ENCODE measurements around the gene SHROOM3. TPM values are rescaled to one million over a fixed set of nuclear protein-coding genes. Genes with fewer than 3 reads are reported as not detected.

Gene SHROOM3
- polyA plus RNA-seq, 1 donor from 2014 or later: 2.7 TPM

- H3K9me3 ChIP-seq (ENCODE audit: low read length): no peaks in the 10 kb centered on the region
- H3K9ac ChIP-seq (ENCODE audit: low read length): no peak overlapping the region
- H3F3A ChIP-seq (ENCODE audit: insufficient read depth, low read length, poor library complexity, severe bottlenecking): no peaks in the 10 kb centered on the region
- no peak for TF ChIP-seq POLR2AphosphoS5 (IDR thresholded peaks at IDR 0.05)
- no peak for TF ChIP-seq TAF1 (IDR thresholded peaks at IDR 0.05; ENCODE audit: low read depth)
- TF ChIP-seq SMC3 (conservative IDR thresholded peaks at IDR 0.05; ENCODE audit: poor library complexity): no peak
- no peak for TF ChIP-seq MXI1 (conservative IDR thresholded peaks at IDR 0.05; ENCODE audit: poor library complexity, severe bottlenecking)
- no peak for TF ChIP-seq CTCF (IDR thresholded peaks at IDR 0.05; ENCODE audit: poor library complexity, severe bottlenecking)
- H3K79me2 ChIP-seq (replicated peaks; ENCODE audit: insufficient read depth, low read length): peaks cover 23% of the 10 kb centered on the region
- no peaks in the 10 kb centered on the region for H3K9me2 ChIP-seq (ENCODE audit: insufficient read depth, low read length)
- no peaks in the 10 kb centered on the region for H4K20me1 ChIP-seq (ENCODE audit: insufficient read depth)
- no peak overlapping the region for H3K27ac ChIP-seq (ENCODE audit: low read length)
- no peak overlapping the region for H3K4me2 ChIP-seq (ENCODE audit: low read length)
- no peaks in the 10 kb centered on the region for H3K27me3 ChIP-seq (ENCODE audit: insufficient read depth, low read depth, low read length)
- no peaks in the 10 kb centered on the region for H3K36me3 ChIP-seq (ENCODE audit: insufficient read depth, low read length)
- no peak overlapping the region for H3K4me3 ChIP-seq (ENCODE audit: low read length)
- no peak overlapping the region for H2AFZ ChIP-seq (ENCODE audit: low read depth, low read length)
Measured at GRCh38 chr4:76716020-76716419, 281.0 kb downstream of the SHROOM3 start.

GRCh38 chr4:76716658-76717057, 281.6 kb downstream of the SHROOM3 start:
- H3K4me3 ChIP-seq (ENCODE audit: low read length): no peak overlapping the region
- H4K20me1 ChIP-seq (ENCODE audit: insufficient read depth): no peaks in the 10 kb centered on the region
- H3K27ac ChIP-seq (ENCODE audit: low read length): no peak overlapping the region
- no peaks in the 10 kb centered on the region for H3F3A ChIP-seq (ENCODE audit: insufficient read depth, low read length, poor library complexity, severe bottlenecking)
- H3K36me3 ChIP-seq (ENCODE audit: insufficient read depth, low read length): no peaks in the 10 kb centered on the region
- no peak overlapping the region for H3K4me2 ChIP-seq (ENCODE audit: low read length)
- H3K9ac ChIP-seq (ENCODE audit: low read length): no peak overlapping the region
- H3K9me2 ChIP-seq (ENCODE audit: insufficient read depth, low read length): no peaks in the 10 kb centered on the region
- H2AFZ ChIP-seq (ENCODE audit: low read depth, low read length): no peak overlapping the region
- H3K79me2 ChIP-seq (replicated peaks; ENCODE audit: insufficient read depth, low read length): peaks cover 27% of the 10 kb centered on the region
- H3K9me3 ChIP-seq (ENCODE audit: low read length): no peaks in the 10 kb centered on the region
- TF ChIP-seq EZH2 (IDR thresholded peaks at IDR 0.05; ENCODE audit: borderline replicate concordance, insufficient read depth, low read length, poor library complexity, severe bottlenecking) (no peak), RAD21 (conservative IDR thresholded peaks at IDR 0.05) (no peak), EP300 (conservative IDR thresholded peaks at IDR 0.05; ENCODE audit: poor library complexity, severe bottlenecking) (no peak), MXI1 (conservative IDR thresholded peaks at IDR 0.05; ENCODE audit: poor library complexity, severe bottlenecking) (no peak), TAF1 (IDR thresholded peaks at IDR 0.05; ENCODE audit: low read depth) (no peak), REST (IDR thresholded peaks at IDR 0.05; ENCODE audit: borderline replicate concordance) (no peak), POLR2AphosphoS5 (IDR thresholded peaks at IDR 0.05) (no peak), CTCF (IDR thresholded peaks at IDR 0.05; ENCODE audit: poor library complexity, severe bottlenecking) (no peak), SMC3 (conservative IDR thresholded peaks at IDR 0.05; ENCODE audit: poor library complexity) (no peak)
- H3K27me3 ChIP-seq (ENCODE audit: insufficient read depth, low read depth, low read length): no peaks in the 10 kb centered on the region

All from neural cell (in vitro differentiated cells).